GM11168 (cell line): ENCODE data around the gene KLF15.

ENCODE experiments used
- in situ Hi-C: fragments of 300-500 bp; cut with MboI; formaldehyde crosslinking; loops from one replicate; pipeline ENCODE4 v1.12.0; 2022; ENCODE audit warnings: low sequenced_read_pairs; ENCODE audit not compliant: unreplicated experiment

KLF15 gene

DNA sequence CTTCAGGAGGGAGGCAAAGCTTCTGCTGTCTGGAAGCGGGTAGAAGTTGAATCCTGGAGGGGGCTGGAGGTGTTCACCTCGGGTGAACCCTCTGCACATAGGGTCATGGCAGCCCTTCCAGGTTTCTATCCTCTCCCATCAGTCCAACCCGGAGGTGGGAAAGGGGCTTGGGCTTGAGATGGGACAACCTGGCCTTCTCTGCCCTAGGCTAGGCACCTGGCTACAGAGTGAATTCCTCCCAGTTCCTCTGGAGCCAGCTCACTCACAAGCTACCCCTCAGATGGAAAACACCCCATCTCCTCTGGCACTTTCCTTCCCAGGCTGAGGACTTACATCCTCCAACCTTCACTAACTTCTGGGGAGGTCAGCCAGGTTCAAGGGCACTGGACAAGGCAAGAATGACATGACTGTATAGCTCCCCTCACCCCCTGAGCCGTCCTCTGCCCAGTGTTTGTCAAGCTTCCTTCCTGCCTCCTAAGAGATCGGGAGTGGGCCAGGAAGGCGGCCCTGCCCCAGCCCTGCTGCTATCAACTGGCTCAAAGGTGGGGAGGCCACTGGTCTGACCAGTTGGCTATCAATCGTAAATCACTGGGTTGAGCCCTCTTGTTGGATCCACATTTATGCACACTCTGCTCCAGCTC is 45.8 kb downstream of the KLF15 start:
- in situ Hi-C loops: no loop called here

DNA sequence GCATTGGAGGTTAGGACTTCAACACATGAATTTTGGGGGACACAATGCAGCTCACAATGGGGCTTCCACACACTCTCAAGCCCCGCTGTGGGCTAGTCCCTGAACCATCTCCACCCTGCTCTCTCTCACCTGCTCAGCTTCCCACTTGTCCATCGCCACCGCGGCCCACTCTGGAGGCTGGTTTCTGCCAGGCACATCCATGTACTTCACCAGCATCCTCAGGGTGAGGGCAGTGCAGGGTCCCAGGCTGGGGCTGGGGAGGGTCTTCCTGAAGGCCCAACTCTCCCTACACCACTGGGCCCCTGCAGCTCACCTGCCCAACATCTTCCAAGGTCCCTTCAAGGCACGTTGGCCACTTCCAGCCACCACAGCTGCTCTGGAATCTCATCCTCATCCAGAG is 46.4 kb downstream of the KLF15 start:
- in situ Hi-C loops: no loop called here

DNA sequence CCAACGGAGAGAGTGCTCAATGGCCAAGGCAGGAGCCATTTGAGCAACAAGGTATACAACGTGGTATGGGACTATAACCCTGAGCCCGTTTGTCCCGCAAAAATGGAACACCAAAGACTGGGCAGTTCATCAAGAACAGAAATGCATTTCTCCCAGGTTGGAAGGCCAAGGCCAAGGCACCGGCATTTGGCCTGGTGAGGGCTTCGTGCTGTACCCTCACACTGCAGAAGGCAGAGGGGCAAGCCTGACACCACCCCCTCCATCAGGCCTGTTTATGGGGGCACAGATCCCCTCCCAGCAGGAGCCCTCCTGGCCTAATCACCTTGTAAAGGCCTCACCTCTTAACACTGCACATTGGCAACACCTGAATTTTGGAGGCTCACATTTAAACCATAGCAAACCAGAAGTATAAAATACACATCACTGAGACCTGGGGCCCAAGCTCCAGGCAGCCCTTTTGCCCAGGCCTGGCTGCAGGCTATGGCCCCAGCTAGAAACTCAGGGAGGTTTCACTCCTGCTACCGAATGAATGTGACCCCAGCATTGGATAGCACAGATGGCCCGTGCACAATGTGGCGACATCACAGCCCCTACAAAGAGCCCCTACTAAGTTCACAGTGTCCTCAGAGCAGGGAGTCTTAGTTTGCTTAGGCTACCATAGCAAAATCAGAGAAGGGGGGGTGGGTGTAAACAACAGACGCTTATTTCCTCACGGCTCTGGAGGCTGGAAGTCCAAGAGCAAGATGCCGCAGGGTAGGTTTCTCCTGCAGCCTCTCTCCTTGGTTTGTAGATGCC is 47.1 kb downstream of the KLF15 start:
- in situ Hi-C loops: no loop called here

DNA sequence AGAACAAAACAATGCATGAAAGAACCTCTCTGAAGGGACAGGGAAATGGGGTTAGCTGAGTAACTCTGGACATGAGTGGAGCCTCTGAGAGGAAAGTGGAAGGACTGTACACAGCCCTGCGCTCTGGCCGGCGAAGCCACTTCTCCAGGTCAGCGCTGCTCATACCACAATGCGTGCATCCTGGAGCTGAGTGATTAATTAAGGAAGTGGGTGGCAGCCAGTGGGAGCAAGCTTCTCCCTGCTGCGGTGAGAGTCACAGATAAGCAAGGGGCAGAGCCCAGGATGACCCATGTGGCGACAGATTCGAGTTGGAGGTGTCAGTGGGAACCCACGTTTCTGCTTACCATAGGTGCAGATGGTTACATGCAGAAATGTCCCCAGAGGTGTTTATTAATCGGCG is 48.0 kb downstream of the KLF15 start:
- in situ Hi-C loops: no loop called here

DNA sequence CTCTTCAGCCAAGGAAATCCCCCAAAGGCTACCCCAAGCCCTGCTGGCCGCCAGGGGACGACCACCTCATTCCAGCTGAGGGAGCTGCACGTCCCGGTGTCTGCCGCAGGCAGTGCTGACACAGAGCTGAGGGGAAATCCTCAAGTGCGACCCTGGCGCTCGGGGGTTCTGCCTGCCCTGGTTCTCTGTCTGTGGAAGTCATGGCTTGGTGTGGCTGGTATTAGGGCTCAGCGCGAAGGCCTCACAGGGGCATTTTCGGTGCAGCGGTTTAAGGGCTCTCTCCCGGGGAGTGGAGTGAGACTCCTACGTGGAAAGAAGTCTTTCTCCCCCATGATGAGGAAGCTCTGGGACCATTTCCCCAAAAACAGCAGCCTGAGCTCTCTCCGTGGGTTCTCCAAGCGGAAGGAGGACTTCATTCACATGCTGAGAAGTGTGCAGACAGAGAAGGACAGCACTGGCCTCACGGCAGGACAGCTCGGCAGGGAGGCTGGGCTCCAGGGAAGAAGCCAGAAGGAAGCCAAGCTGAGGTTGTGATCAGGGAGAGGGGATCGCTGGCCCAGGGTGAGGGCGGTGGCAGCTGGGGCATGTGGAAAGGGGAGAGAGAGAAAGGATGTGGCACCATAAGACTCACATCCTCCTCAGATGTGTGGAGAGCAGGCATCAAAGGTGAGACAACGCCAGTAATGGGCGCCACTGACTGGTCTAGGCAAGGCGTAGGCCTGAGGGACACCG is 48.6 kb downstream of the KLF15 start:
- in situ Hi-C loops: no loop called here

DNA sequence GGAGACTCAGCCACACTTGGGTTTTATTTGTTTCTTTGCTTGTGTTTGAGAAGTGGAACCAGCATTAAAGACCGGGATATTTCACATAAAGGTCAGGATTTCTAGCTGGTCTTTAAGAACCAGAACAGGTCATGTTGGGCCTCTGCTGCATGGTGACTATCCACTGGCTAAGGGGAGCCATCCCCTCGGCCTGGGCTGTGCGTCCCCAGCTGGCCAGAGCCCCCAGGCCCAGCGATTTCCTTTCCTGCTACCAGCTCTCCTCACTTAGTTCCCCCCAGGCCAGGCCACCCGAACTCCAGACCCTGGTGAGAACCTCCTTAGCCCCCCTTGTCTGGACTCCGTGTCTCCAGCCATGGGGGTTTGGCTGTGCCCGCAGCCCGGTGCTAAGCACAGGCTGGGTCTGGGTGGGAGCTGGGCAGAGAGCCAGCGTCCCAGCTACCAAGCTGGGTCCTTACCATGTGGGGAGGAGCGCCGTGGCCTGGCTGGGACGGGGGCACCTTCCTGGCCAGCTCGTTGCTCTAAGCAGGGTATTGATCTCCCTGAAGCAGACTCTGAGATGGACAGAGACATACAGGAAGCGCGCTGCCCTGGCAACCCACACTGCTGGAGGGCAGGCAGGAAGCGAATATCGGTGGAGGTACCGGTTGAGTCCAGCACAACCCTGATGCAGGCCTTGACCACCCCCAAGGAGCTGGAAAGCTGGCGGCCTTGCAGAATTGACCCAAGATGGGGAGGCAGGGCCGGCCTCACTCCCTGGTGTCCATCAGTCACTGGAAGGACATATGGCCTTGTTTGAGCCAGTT is 49.4 kb downstream of the KLF15 start:
- in situ Hi-C loops: no loop called here

DNA sequence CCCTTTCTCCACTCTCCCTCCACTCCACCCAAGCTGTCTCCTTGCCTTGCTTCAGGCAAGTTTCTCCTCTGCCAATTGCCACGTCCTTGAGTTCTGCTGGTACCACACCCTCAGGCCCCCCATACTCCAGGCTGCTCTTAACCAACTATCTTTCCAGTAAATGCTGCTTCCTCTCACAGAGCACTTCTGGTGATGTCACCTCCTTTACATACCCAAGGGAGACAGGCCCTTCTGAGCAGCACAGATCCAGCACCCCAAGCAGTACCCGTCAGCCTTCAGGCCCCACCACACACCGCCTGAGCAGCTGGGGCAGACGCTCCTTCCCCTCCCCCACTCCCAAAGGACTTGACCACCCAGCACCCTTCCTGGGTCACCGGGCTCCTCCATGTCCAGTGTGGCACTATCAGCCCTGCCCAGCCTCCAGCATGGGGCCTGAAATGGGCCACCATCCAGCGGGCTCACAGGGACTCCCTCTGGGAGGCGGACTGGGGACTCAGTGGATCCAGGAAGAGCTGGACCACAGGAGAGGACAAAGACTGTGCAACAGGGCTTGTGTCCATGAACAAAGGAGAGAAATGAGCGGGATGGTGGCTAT is 50.2 kb downstream of the KLF15 start:
- in situ Hi-C loops: no loop called here

DNA sequence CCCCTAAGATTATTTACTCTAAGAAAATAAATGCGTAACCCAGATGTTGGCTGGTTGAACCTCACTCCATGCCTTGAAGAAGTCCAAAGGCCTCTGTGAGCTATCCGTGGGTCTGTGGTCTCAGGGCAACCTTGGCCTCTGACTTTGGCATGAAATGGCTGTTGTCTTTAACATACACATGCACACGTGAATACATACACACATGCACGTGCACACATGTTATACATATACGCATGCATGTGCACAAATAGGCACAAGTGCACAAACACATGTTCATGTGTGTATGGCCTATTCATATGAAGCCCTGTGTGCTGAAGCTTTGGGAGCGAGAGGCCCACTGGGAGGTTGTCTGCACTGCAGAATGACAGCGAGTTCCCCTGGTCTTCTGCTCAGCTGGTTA is 50.8 kb downstream of the KLF15 start:
- in situ Hi-C loops: no loop called here

DNA sequence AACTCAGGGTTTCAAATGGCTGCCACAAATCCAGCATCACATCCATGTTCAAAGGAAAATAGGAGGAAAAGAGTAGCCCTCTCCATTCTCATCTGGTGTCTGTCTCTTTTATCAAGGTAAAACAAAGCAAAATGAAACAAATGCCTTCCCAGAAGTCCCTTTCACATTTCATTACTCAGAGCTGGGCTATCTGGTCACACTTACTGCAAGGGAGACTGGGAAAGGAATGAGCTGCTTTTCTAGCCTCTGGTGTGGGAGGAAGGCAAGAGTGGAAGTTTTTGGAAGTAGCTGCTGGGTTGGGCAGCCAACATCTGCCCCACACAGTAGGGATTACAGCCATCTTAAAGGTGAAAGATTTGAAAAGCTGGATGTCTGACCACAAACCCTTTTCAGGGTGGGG is 51.8 kb downstream of the KLF15 start:
- in situ Hi-C loops: no loop called here

DNA sequence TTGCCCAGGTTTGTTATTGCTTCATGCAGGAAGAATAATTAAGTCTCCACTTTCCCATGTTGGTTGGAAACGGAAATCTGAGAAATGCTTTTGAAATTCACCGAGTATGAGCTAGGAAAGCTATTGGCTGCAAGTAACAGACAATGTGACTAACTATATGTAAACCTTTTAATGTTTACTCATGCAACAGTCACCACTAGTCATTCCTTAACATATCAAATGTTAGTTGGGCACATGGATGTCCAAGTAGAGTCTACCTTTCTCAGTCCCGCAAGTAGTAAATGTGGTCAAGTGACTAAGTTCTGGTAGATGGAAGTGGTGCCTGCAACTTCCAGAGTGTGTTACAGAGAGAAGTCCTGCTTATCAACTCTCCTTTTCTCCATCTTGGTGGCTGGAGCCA is 52.5 kb downstream of the KLF15 start:
- in situ Hi-C loops: no loop called here

DNA sequence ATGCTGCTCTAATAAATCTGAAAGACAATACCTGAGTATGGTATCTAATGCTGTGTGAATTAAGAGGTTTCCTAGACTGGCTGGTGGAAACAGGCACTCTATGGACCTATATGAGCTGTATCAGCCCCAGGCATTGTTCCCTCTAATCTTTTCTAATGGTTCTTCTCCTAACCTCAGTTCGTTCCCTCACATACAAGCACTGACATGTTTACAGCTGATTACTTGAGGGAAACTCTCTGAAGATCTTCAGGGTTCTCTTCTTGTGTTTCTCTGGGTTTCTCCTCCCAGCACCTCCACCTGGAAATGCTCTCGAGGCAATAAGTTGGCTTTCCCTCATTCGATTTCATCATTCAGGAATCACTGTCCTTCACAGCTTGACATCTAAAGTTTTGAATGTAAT is 52.9 kb downstream of the KLF15 start:
- in situ Hi-C loops: no loop called here

DNA sequence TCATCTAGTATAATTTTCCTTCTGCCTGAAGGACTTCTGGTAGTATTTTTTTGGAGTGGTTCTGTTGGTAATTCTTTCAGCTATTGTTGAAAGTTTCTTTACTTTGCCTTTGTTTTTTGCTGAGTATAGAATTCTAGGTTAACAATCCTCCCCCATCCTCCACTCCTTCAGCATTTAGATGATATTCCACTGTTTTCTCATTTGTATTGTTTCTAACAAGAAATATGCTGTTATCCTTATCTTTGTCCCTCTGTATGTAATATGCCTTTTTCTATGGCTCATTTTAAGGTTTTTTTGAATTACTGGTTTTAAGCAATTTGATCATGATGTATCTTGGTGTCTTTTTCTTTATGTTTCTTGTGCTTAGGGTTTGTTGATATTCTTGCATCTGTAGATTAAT is 53.9 kb downstream of the KLF15 start:
- in situ Hi-C loops: no loop called here

DNA sequence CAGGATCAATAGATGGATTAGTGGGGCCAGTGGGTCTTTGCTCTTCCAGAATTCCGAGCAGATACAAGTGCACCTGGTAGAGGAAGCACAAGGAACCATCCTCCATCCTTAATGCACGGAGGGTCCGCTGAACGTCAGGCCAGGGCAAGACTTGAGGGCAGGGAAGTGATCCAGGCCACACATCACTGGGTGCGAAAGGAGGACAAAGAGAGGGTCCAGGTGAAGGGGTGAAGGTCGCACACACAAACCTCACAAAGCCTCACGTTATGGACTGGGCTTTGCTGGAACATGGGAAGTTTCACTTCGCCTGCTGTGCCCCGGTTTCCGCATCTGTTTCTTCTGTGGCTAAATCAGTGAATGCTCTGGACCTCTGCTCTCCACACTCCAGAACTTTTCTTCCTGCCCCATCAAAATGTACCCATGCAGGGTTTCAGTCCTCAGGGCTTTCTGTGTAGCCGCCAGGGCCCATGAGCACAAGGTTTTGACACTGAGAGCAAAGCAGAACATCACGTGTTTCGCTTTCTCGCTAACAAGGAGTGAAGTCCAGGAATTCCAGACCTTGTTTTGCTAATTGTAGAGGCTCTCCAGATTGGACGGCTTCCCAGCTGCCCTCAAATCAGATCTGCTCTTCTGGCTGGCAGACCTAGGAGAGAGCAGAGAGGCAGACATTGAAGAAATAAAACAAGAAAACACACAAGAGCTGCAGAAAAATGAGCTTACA is 56.3 kb downstream of the KLF15 start:
- in situ Hi-C loops: no loop called here

DNA sequence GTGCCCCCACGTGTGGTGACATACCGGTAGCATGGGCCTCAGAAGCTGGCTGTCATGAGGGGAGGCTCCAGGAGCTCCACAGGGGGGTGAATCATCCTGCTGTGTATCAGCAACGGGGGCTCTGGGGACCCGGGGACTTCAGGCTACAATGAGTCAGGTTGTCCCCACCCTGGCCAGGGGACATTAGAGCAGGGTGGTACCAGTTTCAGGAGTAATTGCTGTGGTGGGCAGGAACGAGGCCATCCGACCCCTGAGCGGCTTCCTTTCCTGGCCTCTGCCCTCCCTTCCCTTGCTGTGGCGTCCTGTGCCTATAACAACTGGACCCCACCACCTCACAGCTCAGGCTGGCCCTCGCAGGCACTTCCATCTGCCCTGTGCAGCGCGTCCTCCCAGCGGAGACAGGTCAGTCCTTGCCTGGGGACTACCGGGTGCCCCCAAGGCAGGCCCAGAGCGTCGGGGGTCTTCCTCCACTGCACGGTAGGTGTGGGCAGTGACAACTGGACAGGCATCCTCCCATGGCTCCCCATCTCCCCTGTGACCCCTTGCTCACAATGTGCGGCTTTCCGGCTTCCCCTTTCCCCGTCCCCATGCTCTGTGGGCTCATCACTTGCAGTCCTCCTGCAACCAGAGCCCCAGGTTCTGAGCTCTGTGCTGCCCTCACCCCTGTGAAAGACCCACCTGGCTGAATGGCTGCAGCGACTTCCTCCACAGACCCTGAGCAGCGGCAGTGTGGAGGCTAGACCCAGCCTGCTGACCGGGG is 57.0 kb downstream of the KLF15 start:
- in situ Hi-C loops: no loop called here

DNA sequence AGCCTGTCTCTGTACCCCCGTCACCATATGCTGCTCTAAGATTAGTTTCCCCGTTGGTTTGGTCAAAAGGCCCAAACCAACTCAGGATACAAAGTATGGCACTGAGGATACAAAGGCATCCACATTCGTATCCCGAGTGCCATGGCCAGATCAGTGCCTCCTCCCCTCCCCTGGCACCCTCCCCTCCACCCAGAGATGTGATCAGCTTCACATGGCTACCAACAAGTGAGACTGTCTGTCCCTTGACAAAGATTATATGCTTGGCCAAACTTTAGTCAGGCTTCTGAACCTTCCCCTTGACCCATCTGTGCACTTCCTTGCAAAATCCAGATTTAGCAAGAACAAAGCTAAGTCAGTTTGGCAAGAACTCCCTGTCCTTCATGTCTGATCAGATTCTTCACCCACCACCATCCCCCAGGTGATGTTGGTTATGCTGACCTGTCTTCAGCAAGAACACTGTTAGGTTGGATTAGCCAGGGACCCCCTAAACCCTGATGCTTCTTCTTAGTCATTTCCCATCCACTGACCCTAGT is 61.7 kb downstream of the KLF15 start:
- in situ Hi-C loops: no loop called here

DNA sequence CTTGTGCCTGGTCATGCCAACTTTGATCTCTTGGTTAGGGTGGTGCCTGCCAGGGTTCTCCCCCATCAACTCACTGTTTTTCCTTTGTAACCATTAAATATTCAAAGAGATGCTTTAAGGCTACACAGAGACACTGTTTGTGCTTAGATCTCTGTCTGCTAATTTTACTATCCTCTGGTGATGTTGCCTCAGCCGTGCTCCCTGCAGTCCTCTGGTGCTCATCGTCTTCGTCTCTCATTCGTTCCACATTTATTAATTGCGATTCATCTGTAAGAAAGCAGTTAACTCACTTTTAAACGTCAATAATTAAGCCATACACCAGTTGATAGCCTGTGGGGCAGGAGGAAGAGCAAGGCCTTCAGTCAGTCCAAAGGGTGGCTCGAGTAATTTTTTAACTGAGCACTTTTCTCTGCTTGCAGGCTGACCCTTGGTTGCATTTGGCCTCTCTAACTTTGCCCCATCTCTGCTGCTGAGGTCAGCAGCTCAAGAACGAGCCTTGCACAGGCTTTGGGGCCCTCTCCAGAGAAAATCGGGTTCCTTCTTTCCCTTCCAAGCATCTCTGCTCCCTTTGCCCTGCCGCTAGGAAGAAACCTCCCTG is 62.9 kb downstream of the KLF15 start:
- in situ Hi-C loops: no loop called here

DNA sequence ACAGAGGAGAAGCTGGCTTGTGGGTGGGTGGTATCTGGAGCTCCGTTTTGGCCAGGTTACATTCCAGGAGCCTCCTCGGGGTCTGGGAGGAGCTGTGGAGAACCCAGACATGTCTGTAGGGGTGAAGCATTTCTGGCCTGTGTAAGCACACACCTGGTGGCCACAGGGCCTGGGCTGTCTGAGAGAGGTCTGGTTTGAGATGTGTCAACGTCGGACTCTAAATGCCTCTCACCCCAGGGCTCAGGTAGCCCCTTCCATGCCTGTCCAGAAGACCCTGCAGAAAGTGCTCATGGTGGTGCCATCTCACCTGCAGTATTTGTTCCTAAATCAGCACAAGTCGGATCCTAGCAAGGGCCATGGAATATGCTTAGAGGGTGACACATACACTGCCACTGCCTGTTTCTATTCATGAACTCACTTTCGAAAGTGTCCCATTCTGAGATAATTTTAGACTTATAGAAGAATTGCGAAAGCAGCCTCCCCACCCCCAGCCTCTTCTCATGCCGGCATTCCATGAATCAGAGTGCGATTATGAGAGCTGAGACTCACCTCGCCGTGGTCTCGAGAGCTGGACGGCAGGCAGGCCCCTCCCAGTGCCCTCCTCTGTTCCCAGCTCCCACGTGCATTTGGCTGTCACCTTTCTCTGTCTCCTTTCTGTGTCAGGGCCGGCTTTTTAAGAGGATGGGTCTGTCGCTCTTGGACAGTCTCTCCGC is 63.7 kb downstream of the KLF15 start:
- in situ Hi-C loops: no loop called here
